ENCODE results near the gene SUSD6. TPM values are rescaled to one million over a fixed set of nuclear protein-coding genes. Genes with fewer than 3 reads are reported as not detected.
A peak's percentile ranks its signal among the peaks of the same experiment; 100 is the strongest.

SUSD6 gene
- total RNA-seq, 1 experiment from 2014 or later = 21.5 TPM

GRCh38 chr14:69633238-69633637, 21.8 kb downstream of the SUSD6 start:
- Histone ChIP-seq H3K27me3 (replicated peaks; ENCODE audit: control insufficient read depth, insufficient read depth, low read length) (no peaks in the 10 kb centered on the region), H3K36me3 (ENCODE audit: control insufficient read depth, insufficient read depth, low read length) (no peaks in the 10 kb centered on the region), H3K4me1 (peaks cover 58% of the 10 kb centered on the region), H3K9me3 (no peaks in the 10 kb centered on the region), H3K4me3 (ENCODE audit: low read depth, low read length) (no peak overlapping the region)
- DNase-seq = peak in 1 of 2 experiments; percentile 57
- Mint-ChIP-seq H3K27me3 (ENCODE audit: insufficient read depth, unreplicated experiment) (no peaks in the 10 kb centered on the region), H3K4me3 (ENCODE audit: unreplicated experiment) (peak overlapping the region; percentile 49), H3K36me3 (ENCODE audit: insufficient read depth, unreplicated experiment) (no peaks in the 10 kb centered on the region), H3K4me1 (ENCODE audit: low read depth, unreplicated experiment) (peaks cover 69% of the 10 kb centered on the region), H3K9me3 (ENCODE audit: unreplicated experiment) (no peaks in the 10 kb centered on the region), H3K27ac (ENCODE audit: unreplicated experiment) (peak overlapping the region; percentile 78)
- ChIA-PET CTCF (interaction anchor here (0.7 to 1.4 kb wide), 2 partner anchors 60 to 98 kb away, joined by 3 read pairs; no protein-coding TSS in a partner anchor), POLR2A (no interaction called here)
- TF ChIP-seq CTCF (IDR thresholded peaks at IDR 0.05; ENCODE audit: insufficient read depth in 1 of 2, low read depth in 1 of 2, low read length in 1 of 2, severe bottlenecking in 1 of 2, unreplicated experiment in 1 of 2) = no peak
- BruUV-seq (replicated peaks) = no TSS peak
- intact Hi-C loops (cut with micrococcal nuclease; ENCODE audit: unreplicated experiment) = loop anchor here (2.0 kb wide), 2 partner anchors 16 to 20 kb away; no protein-coding TSS in a partner anchor

GRCh38 chr14:69635981-69636639, 24.7 kb downstream of the SUSD6 start:
- Histone ChIP-seq H3K4me1 (peaks cover 65% of the 10 kb centered on the region), H3K9me3 (peaks cover 8% of the 10 kb centered on the region), H3K36me3 (ENCODE audit: control insufficient read depth, insufficient read depth, low read length) (no peaks in the 10 kb centered on the region), H3K4me3 (ENCODE audit: low read depth, low read length) (no peak overlapping the region), H3K27me3 (replicated peaks; ENCODE audit: control insufficient read depth, insufficient read depth, low read length) (no peaks in the 10 kb centered on the region)
- ChIA-PET POLR2A (no interaction called here), CTCF (interaction anchor here (0.7 kb wide), 1 partner anchor 15 kb away, joined by 3 read pairs; no protein-coding TSS in a partner anchor)
- Mint-ChIP-seq H3K9me3 (ENCODE audit: unreplicated experiment) (peaks cover 6% of the 10 kb centered on the region), H3K27me3 (ENCODE audit: insufficient read depth, unreplicated experiment) (no peaks in the 10 kb centered on the region), H3K36me3 (ENCODE audit: insufficient read depth, unreplicated experiment) (no peaks in the 10 kb centered on the region), H3K27ac (ENCODE audit: unreplicated experiment) (no peak overlapping the region), H3K4me3 (ENCODE audit: unreplicated experiment) (no peak overlapping the region), H3K4me1 (ENCODE audit: low read depth, unreplicated experiment) (peaks cover 56% of the 10 kb centered on the region)
- BruUV-seq (replicated peaks) = no TSS peak
- no peak for TF ChIP-seq CTCF (IDR thresholded peaks at IDR 0.05; ENCODE audit: insufficient read depth in 1 of 2, low read depth in 1 of 2, low read length in 1 of 2, severe bottlenecking in 1 of 2, unreplicated experiment in 1 of 2)
- no peak for DNase-seq
- intact Hi-C loops (cut with micrococcal nuclease; ENCODE audit: unreplicated experiment) = no loop called here

GRCh38 chr14:69636718-69637480, 25.5 kb downstream of the SUSD6 start:
- Histone ChIP-seq H3K4me1 (peaks cover 57% of the 10 kb centered on the region), H3K27me3 (replicated peaks; ENCODE audit: control insufficient read depth, insufficient read depth, low read length) (no peaks in the 10 kb centered on the region), H3K4me3 (ENCODE audit: low read depth, low read length) (no peak overlapping the region), H3K36me3 (ENCODE audit: control insufficient read depth, insufficient read depth, low read length) (no peaks in the 10 kb centered on the region), H3K9me3 (peaks cover 12% of the 10 kb centered on the region)
- TF ChIP-seq CTCF (IDR thresholded peaks at IDR 0.05; ENCODE audit: insufficient read depth in 1 of 2, low read depth in 1 of 2, low read length in 1 of 2, severe bottlenecking in 1 of 2, unreplicated experiment in 1 of 2) = no peak
- BruUV-seq (replicated peaks) = no TSS peak
- CTCF ChIA-PET = interaction anchor here (0.7 kb wide), 1 partner anchor 15 kb away, joined by 3 read pairs; no protein-coding TSS in a partner anchor
- Mint-ChIP-seq H3K4me3 (ENCODE audit: unreplicated experiment) (no peak overlapping the region), H3K36me3 (ENCODE audit: insufficient read depth, unreplicated experiment) (peaks cover 2% of the 10 kb centered on the region), H3K27me3 (ENCODE audit: insufficient read depth, unreplicated experiment) (no peaks in the 10 kb centered on the region), H3K27ac (ENCODE audit: unreplicated experiment) (peak overlapping the region; percentile 10), H3K4me1 (ENCODE audit: low read depth, unreplicated experiment) (peaks cover 51% of the 10 kb centered on the region), H3K9me3 (ENCODE audit: unreplicated experiment) (peaks cover 13% of the 10 kb centered on the region)
- intact Hi-C loops (cut with micrococcal nuclease; ENCODE audit: unreplicated experiment) = no loop called here
- no peak for DNase-seq
- POLR2A ChIA-PET = no interaction called here

Measured in Caco-2 (cell line).